GM12878 (cell line): ENCODE data around the gene CSMD2. TPM values are rescaled to one million over a fixed set of nuclear protein-coding genes. Genes with fewer than 3 reads are reported as not detected.

Experiments used
- ATAC-seq: fragments of 200-7000 bp; cut with Tn5 transposase; 3 replicates; pipeline ENCODE4 v1.9.1; 2020; ENCODE audit warnings: mild to moderate bottlenecking, moderate library complexity
- BruUV-seq: library from RNA; stranded (reverse); fragments of 400-500 nt; replicated peaks from 2 replicates; lab custom pipeline; 2021; lab: Mats Ljungman, UMichigan
- CTCF ChIA-PET: fragments of 300-600 bp; sonication (Branson Sonifier 250); formaldehyde crosslinking; extraction: SDS; loops from one replicate; lab custom pipeline; 2021; ENCODE audit warnings: inconsistent platforms; lab: Yijun Ruan, JAX
- POLR2A ChIA-PET: fragments of 350-600 bp; formaldehyde crosslinking; extraction: SDS; loops from one replicate; lab custom pipeline; 2021; ENCODE audit warnings: inconsistent platforms; lab: Charles Lee
- RAD21 ChIA-PET: fragments of 300-600 bp; sonication (Branson Sonifier 250); formaldehyde crosslinking; loops from one replicate; lab custom pipeline; 2023; ENCODE audit warnings: antibody characterized with exemption; ENCODE audit not compliant: unreplicated experiment; lab: Charles Lee
- SMC1A ChIA-PET: fragments of 300-600 bp; sonication (Branson Sonifier 250); formaldehyde crosslinking; loops from one replicate; lab custom pipeline; 2023; ENCODE audit not compliant: unreplicated experiment, uncharacterized antibody; lab: Charles Lee
- DNase-seq: peaks from one replicate; pipeline ENCODE4 v3.0.0-alpha.2; 2011; ENCODE audit warnings: low read depth, low spot score
- FAIRE-seq: peaks from 3 replicates; lab custom pipeline; 2011; peaks lifted over from hg19 to GRCh38; lab: Jason Lieb, UNC
- H2AFZ ChIP-seq: 2 replicates; pipeline ENCODE4 v1.6.0; 2011; ENCODE audit warnings: low read depth, low read length, control low read depth; ENCODE audit not compliant: control insufficient read depth
- H3K27ac ChIP-seq: 2 replicates; pipeline ENCODE4 v1.5.1; 2011; ENCODE audit warnings: control low read depth; ENCODE audit not compliant: control insufficient read depth, insufficient read depth
- H3K27me3 ChIP-seq, 2 experiments: replicated peaks in 1 of 2; 2 replicates each; pipeline versions ENCODE4 v1.6.0 to v1.6.1; 2011; ENCODE audit warnings: low read length in 1 of 2; ENCODE audit not compliant: control insufficient read depth in 2 of 2, insufficient read depth in 2 of 2
- H3K36me3 ChIP-seq, 2 experiments: 2 replicates each; pipeline ENCODE4 v1.5.1; 2011; ENCODE audit warnings: low read length in 1 of 2; ENCODE audit not compliant: control insufficient read depth in 2 of 2, insufficient read depth in 2 of 2
- H3K4me1 ChIP-seq: 2 replicates; pipeline ENCODE4 v1.6.1; 2011; ENCODE audit warnings: mild to moderate bottlenecking, low read length, moderate library complexity, mixed read lengths; ENCODE audit not compliant: control insufficient read depth, insufficient read depth
- H3K4me2 ChIP-seq: 2 replicates; pipeline ENCODE4 v1.6.0; 2011; ENCODE audit warnings: control low read depth; ENCODE audit not compliant: control insufficient read depth, insufficient read depth
- H3K4me3 ChIP-seq: fragments of 200-600 bp; sonication (generic); 2 replicates; pipeline ENCODE4 v1.5.1; 2016
- H3K79me2 ChIP-seq: 2 replicates; pipeline ENCODE4 v1.6.0; 2011; ENCODE audit warnings: low read length; ENCODE audit not compliant: control insufficient read depth, insufficient read depth
- H3K9ac ChIP-seq: 2 replicates; pipeline ENCODE4 v1.8.0; 2011; ENCODE audit warnings: low read length, control low read depth, mixed read lengths; ENCODE audit not compliant: control insufficient read depth, insufficient read depth
- H3K9me3 ChIP-seq: replicated peaks from 3 replicates; pipeline ENCODE4 v1.5.1; 2011; ENCODE audit warnings: mild to moderate bottlenecking, low read length; ENCODE audit not compliant: control insufficient read depth, insufficient read depth
- H4K20me1 ChIP-seq: 2 replicates; pipeline ENCODE4 v1.6.0; 2011; ENCODE audit not compliant: control insufficient read depth, insufficient read depth
- ASH2L ChIP-seq: fragments of 300-600, 200-600 bp; sonication (generic); IDR thresholded peaks from 2 replicates; pipeline ENCODE4 v1.6.1; 2017; ENCODE audit warnings: low read depth, mild to moderate bottlenecking, borderline replicate concordance
- CREM ChIP-seq: IDR thresholded peaks from 2 replicates; pipeline ENCODE4 v1.6.1; 2014; ENCODE audit warnings: antibody characterized with exemption, low read depth
- EGR1 ChIP-seq, 2 experiments: IDR thresholded peaks; 1 replicate in 1 of 2; 2 replicates in 1 of 2; pipeline ENCODE4 v1.6.1; 2011 to 2012; ENCODE audit warnings: low read depth in 2 of 2, low read length in 2 of 2, borderline replicate concordance in 1 of 2, mild to moderate bottlenecking in 1 of 2, moderate library complexity in 1 of 2
- GATAD2B ChIP-seq: fragments of 450-650 bp; conservative IDR thresholded peaks from 2 replicates; pipeline ENCODE4 v1.6.1; 2017; ENCODE audit warnings: low read depth, mild to moderate bottlenecking, moderate library complexity
- KLF5 ChIP-seq: fragments of 450-650 bp; IDR thresholded peaks from 2 replicates; pipeline ENCODE4 v1.6.1; 2014; ENCODE audit warnings: mild to moderate bottlenecking; ENCODE audit not compliant: partially characterized antibody
- NFXL1 ChIP-seq: fragments of 450-650 bp; IDR thresholded peaks from 2 replicates; pipeline ENCODE4 v1.6.1; 2017; ENCODE audit warnings: antibody characterized with exemption, mild to moderate bottlenecking, borderline replicate concordance
- NR2C2 ChIP-seq: IDR thresholded peaks from 2 replicates; pipeline ENCODE4 v1.6.1; 2011; ENCODE audit warnings: borderline replicate concordance, low read depth; ENCODE audit not compliant: control insufficient read depth, insufficient read length
- RELA ChIP-seq: fragments of 450-650 bp; IDR thresholded peaks from 2 replicates; pipeline ENCODE4 v1.8.0; 2014; ENCODE audit warnings: borderline replicate concordance; ENCODE audit not compliant: partially characterized antibody
- STAT3 ChIP-seq: IDR thresholded peaks from 2 replicates; pipeline ENCODE4 v1.6.1; 2011; ENCODE audit warnings: low read depth, low read length, improper control_type of control experiment
- SUZ12 ChIP-seq: fragments of 200-600 bp; sonication (generic); IDR thresholded peaks from one replicate; pipeline ENCODE4 v1.6.1; 2018; ENCODE audit warnings: antibody characterized with exemption, mild to moderate bottlenecking; ENCODE audit not compliant: unreplicated experiment
- TCF3 ChIP-seq: IDR thresholded peaks from 2 replicates; pipeline ENCODE4 v1.6.1; 2012; ENCODE audit warnings: low read depth, mild to moderate bottlenecking, low read length, borderline replicate concordance; ENCODE audit not compliant: insufficient read depth
- ZNF24 ChIP-seq: fragments of 450-650 bp; IDR thresholded peaks from 2 replicates; pipeline ENCODE4 v1.6.1; 2017; ENCODE audit warnings: antibody characterized with exemption, mild to moderate bottlenecking
- ZNF274 ChIP-seq: IDR thresholded peaks from one replicate; pipeline ENCODE4 v1.8.0; 2011; ENCODE audit not compliant: insufficient read length, insufficient read depth
- WGBS: methylation state at CpG from one replicate; pipeline ENCODE4 v1.1.6; 2016; ENCODE audit warnings: low lambda C conversion rate; ENCODE audit not compliant: insufficient replicate concordance, insufficient coverage; ENCODE audit errors: missing lambda C conversion rate; 5-methylcytosine and 5-hydroxymethylcytosine counted together
- in situ Hi-C: fragments of 300-500 bp; cut with MboI; formaldehyde crosslinking; loops from 9 replicates; pipeline ENCODE4 v1.14.3; 2018; ENCODE audit warnings: mixed read lengths
- intact Hi-C: fragments of 100-400 bp; cut with micrococcal nuclease; formaldehyde crosslinking; loops from one replicate; pipeline ENCODE4 v1.14.2; 2022; ENCODE audit not compliant: unreplicated experiment
- polyA plus RNA-seq, 11 experiments: library from polyadenylated mRNA; depleted of rRNA in 4 of 11; unstranded in 6 of 11; stranded (reverse) in 5 of 11; fragments of >200 nt; fragmentation: Nextera tagmentation in 4 of 11; fragmentation: Illumina TruSeq in 1 of 11; extraction: Ambion mirVana in 4 of 11; extraction: Trizol in 1 of 11; gene quantifications; 1 replicate in 1 of 11; 2 replicates in 10 of 11; pipeline versions ENCODE4 v1.2.1 to v1.2.3, GENCODE V29; 2011 to 2016; ENCODE audit warnings: inconsistent platforms in 2 of 11, missing spikeins in 2 of 11, low read depth in 1 of 11
- total RNA-seq, 4 experiments: library from RNA; depleted of rRNA in 3 of 4; stranded (reverse); fragments of >200 nt in 3 of 4; fragmentation: Illumina TruSeq in 1 of 4; extraction: Trizol in 1 of 4; gene quantifications; 2 replicates each; pipeline versions ENCODE4 v1.2.1 to v1.2.3, GENCODE V29; 2013 to 2021
- TF ChIP-seq, protein P1 (sequence below): IDR thresholded peaks from 2 replicates; pipeline ENCODE4 v1.6.1; 2012; ENCODE audit warnings: low read depth, low read length, improper control_type of control experiment

The CSMD2 gene
- total and polyA plus RNA-seq, 10 of the 15 experiments (the other 5 are each of a cell fraction or from before 2014, with no cell fraction given), result under 0.01 TPM; not detected in 9

DNA sequence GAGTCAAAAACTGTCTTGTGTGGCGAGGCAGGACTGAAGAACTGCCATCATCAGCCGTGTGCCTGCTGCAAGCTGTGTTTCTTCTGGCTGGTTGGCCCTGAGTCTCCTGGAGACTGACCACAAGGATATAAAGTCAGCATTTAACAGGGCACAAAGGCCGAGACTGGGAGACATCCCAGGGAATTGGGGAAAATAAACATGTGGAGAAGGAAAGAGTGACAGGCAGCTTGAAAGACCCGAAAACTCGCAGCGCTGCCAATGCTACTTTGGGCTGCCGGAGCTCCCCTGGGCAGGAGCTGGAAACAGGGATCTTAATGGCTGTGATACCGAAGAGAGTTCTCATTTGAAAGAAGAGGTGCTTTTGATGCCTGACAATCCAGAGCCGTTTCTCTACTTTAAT lies 426.5 kb downstream of the CSMD2 start:
- H3K9me3 ChIP-seq, result no peaks in the 10 kb centered on the region
- no peak overlapping the region for H3K4me3 ChIP-seq
- in situ Hi-C loops, result no loop called here
- H3K79me2 ChIP-seq, result no peaks in the 10 kb centered on the region
- CTCF ChIA-PET, result no interaction called here
- H3K9ac ChIP-seq, result no peak overlapping the region
- no peak for TF ChIP-seq ZNF274
- TF ChIP-seq RELA, result no peak
- no peak for TF ChIP-seq NR2C2
- no peak for TF ChIP-seq STAT3
- TF ChIP-seq, protein P1, sequence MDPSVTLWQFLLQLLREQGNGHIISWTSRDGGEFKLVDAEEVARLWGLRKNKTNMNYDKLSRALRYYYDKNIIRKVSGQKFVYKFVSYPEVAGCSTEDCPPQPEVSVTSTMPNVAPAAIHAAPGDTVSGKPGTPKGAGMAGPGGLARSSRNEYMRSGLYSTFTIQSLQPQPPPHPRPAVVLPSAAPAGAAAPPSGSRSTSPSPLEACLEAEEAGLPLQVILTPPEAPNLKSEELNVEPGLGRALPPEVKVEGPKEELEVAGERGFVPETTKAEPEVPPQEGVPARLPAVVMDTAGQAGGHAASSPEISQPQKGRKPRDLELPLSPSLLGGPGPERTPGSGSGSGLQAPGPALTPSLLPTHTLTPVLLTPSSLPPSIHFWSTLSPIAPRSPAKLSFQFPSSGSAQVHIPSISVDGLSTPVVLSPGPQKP, result no peak
- TF ChIP-seq EGR1 (IDR thresholded peaks at IDR 0.05; ENCODE audit: borderline replicate concordance in 1 of 2, low read depth in 2 of 2, low read length in 2 of 2), result no peak
- TF ChIP-seq GATAD2B, result no peak
- no peak for TF ChIP-seq NFXL1
- TF ChIP-seq ASH2L, result no peak
- TF ChIP-seq SUZ12, result no peak
- no peak for TF ChIP-seq ZNF24
- no peak for TF ChIP-seq KLF5
- no peak for TF ChIP-seq CREM
- no peak for TF ChIP-seq TCF3
- H2AFZ ChIP-seq, result no peak overlapping the region
- 30% methylated on average over 9 of the region's 9 CpGs for WGBS
- H3K4me1 ChIP-seq, result no peaks in the 10 kb centered on the region
- intact Hi-C loops, result no loop called here
- FAIRE-seq, result no peak
- ATAC-seq, result no peak
- no peaks in the 10 kb centered on the region for H3K36me3 ChIP-seq
- DNase-seq, result no peak
- RAD21 ChIA-PET, result no interaction called here
- POLR2A ChIA-PET, result no interaction called here
- no TSS peak for BruUV-seq
- SMC1A ChIA-PET, result no interaction called here
- H3K27ac ChIP-seq, result no peak overlapping the region
- H3K4me2 ChIP-seq, result no peak overlapping the region
- peaks cover 0 to 3% of the 10 kb centered on the region in 2 experiments; a peak in 2 of 4 replicates for H3K27me3 ChIP-seq
- H4K20me1 ChIP-seq, result no peaks in the 10 kb centered on the region
